Stimulated activated CD4-positive, alpha-beta T cell treated with anti-CD3 and anti-CD28 coated beads, Interleukin-4, amount 100 ng/mL, for 4 hours (primary cell): ENCODE data around the gene ROR1.

Experiments
- DNase-seq, 2 experiments: peaks; one replicate each; pipeline ENCODE4 v3.0.0-alpha.2; 2020

ROR1 gene

GRCh38 chr1:63916485-63917360 lies 142.9 kb downstream of the ROR1 start:
- DNase-seq: no peak

- DNase-seq: no peak
Measured at GRCh38 chr1:63917571-63918417, 144.0 kb downstream of the ROR1 start.

GRCh38 chr1:63918418-63918945 lies 144.7 kb downstream of the ROR1 start:
- DNase-seq: no peak

- no peak for DNase-seq
Measured at GRCh38 chr1:63920154-63921117, 146.6 kb downstream of the ROR1 start.

GRCh38 chr1:63921359-63921758 lies 147.5 kb downstream of the ROR1 start:
- DNase-seq: no peak

- DNase-seq: no peak
Measured at GRCh38 chr1:63921802-63922201, 148.0 kb downstream of the ROR1 start.

GRCh38 chr1:63922848-63923247 lies 149.0 kb downstream of the ROR1 start:
- no peak for DNase-seq

GRCh38 chr1:63923302-63923701 lies 149.5 kb downstream of the ROR1 start:
- no peak for DNase-seq

GRCh38 chr1:63924600-63924999 lies 150.8 kb downstream of the ROR1 start:
- DNase-seq: no peak

GRCh38 chr1:63928186-63929105 lies 154.6 kb downstream of the ROR1 start:
- no peak for DNase-seq

GRCh38 chr1:63929106-63929478 lies 155.3 kb downstream of the ROR1 start:
- no peak for DNase-seq

GRCh38 chr1:63931468-63931867 lies 157.7 kb downstream of the ROR1 start:
- DNase-seq: no peak

- DNase-seq: no peak
Measured at GRCh38 chr1:63934697-63935096, 160.9 kb downstream of the ROR1 start.

- DNase-seq: no peak
Measured at GRCh38 chr1:63935143-63935542, 161.3 kb downstream of the ROR1 start.

GRCh38 chr1:63935553-63935952 lies 161.7 kb downstream of the ROR1 start:
- DNase-seq: no peak

GRCh38 chr1:63936276-63936675 lies 162.5 kb downstream of the ROR1 start:
- no peak for DNase-seq

GRCh38 chr1:63936801-63937200 lies 163.0 kb downstream of the ROR1 start:
- DNase-seq: no peak

GRCh38 chr1:63937461-63938022 lies 163.7 kb downstream of the ROR1 start:
- DNase-seq: no peak

GRCh38 chr1:63940440-63940839 lies 166.6 kb downstream of the ROR1 start:
- no peak for DNase-seq

GRCh38 chr1:63943393-63943792 lies 169.6 kb downstream of the ROR1 start:
- no peak for DNase-seq

GRCh38 chr1:63945943-63946342 lies 172.1 kb downstream of the ROR1 start:
- DNase-seq: no peak
